Loucy (cell line): ENCODE data around the gene NCOA1.

Experiments
- EZH2phosphoT487 ChIP-seq: fragments of 200-600 bp; IDR thresholded peaks from 2 replicates; pipeline ENCODE4 v1.6.1; 2018; ENCODE audit warnings: antibody characterized with exemption, mild to moderate bottlenecking, moderate library complexity, borderline replicate concordance
- TF ChIP-seq, protein P1 (sequence below): fragments of 200-600 bp; sonication (generic); conservative IDR thresholded peaks from 2 replicates; pipeline ENCODE4 v1.5.1; 2014; ENCODE audit warnings: mild to moderate bottlenecking, antibody characterized with exemption, low read length

GRCh38 chr2:24489465-24490180 lies 1.4 kb upstream of the NCOA1 start:
- TF ChIP-seq, protein P1, sequence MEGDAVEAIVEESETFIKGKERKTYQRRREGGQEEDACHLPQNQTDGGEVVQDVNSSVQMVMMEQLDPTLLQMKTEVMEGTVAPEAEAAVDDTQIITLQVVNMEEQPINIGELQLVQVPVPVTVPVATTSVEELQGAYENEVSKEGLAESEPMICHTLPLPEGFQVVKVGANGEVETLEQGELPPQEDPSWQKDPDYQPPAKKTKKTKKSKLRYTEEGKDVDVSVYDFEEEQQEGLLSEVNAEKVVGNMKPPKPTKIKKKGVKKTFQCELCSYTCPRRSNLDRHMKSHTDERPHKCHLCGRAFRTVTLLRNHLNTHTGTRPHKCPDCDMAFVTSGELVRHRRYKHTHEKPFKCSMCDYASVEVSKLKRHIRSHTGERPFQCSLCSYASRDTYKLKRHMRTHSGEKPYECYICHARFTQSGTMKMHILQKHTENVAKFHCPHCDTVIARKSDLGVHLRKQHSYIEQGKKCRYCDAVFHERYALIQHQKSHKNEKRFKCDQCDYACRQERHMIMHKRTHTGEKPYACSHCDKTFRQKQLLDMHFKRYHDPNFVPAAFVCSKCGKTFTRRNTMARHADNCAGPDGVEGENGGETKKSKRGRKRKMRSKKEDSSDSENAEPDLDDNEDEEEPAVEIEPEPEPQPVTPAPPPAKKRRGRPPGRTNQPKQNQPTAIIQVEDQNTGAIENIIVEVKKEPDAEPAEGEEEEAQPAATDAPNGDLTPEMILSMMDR = no peak
- TF ChIP-seq EZH2phosphoT487 = no peak
